GM12801 (cell line): ENCODE measurements around the gene NR6A1.

Experiments
- TF ChIP-seq, protein P1 (sequence below): IDR thresholded peaks from one replicate; pipeline ENCODE4 v1.5.1; 2011; ENCODE audit warnings: control low read depth; ENCODE audit not compliant: insufficient read length; ENCODE audit errors: extremely low read depth

Gene NR6A1

GRCh38 chr9:124467410-124468060 lies 303.6 kb downstream of the NR6A1 start:
- TF ChIP-seq, protein P1, sequence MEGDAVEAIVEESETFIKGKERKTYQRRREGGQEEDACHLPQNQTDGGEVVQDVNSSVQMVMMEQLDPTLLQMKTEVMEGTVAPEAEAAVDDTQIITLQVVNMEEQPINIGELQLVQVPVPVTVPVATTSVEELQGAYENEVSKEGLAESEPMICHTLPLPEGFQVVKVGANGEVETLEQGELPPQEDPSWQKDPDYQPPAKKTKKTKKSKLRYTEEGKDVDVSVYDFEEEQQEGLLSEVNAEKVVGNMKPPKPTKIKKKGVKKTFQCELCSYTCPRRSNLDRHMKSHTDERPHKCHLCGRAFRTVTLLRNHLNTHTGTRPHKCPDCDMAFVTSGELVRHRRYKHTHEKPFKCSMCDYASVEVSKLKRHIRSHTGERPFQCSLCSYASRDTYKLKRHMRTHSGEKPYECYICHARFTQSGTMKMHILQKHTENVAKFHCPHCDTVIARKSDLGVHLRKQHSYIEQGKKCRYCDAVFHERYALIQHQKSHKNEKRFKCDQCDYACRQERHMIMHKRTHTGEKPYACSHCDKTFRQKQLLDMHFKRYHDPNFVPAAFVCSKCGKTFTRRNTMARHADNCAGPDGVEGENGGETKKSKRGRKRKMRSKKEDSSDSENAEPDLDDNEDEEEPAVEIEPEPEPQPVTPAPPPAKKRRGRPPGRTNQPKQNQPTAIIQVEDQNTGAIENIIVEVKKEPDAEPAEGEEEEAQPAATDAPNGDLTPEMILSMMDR = no peak
